ENCODE data around the gene GABRA4. TPM values are rescaled to one million over a fixed set of nuclear protein-coding genes. Genes with fewer than 3 reads are reported as not detected.
A peak's percentile ranks its signal among the peaks of the same experiment; 100 is the strongest.

The GABRA4 gene
- polyA plus RNA-seq, 1 of the 3 experiments (the other 2 are of a cell fraction), result not detected

DNA sequence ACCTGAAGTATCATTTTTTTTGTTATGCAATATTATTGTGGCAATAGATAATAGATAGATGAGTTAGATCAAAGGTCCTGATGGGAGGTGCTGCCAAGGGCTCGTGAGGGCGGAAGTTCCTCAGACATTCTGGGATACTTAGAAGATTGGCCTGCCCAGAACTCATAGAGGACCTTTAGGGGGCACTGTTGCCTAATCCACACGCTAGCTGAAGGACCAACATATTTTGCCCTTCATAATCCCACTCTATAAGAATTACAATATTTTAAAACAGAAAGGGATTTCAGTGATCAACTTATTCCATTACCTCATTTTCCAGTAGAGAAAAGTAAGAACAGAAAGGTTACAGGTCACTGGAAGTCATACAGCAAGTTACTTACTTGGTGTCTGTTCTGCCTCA lies 61.4 kb downstream of the GABRA4 start:
- Histone ChIP-seq H3K27me3 (ENCODE audit: insufficient read depth) (no peaks in the 10 kb centered on the region; the same call in 1 of the 2 replicates), H3K79me2 (ENCODE audit: insufficient read depth) (no peaks in the 10 kb centered on the region), H3K4me1 (ENCODE audit: control insufficient read depth in 1 of 2, insufficient read depth in 2 of 2, low read depth in 1 of 2, low read length in 1 of 2) (no peaks in the 10 kb centered on the region; a peak in 1 of 4 replicates), H3K36me3 (replicated peaks in 1 of 2; ENCODE audit: control insufficient read depth in 1 of 2, insufficient read depth in 2 of 2, low read length in 1 of 2) (no peaks in the 10 kb centered on the region), H3K4me2 (no peak overlapping the region), H3K9me2 (no peaks in the 10 kb centered on the region), H3K4me3 (ENCODE audit: low read depth in 2 of 2, low read length in 1 of 2) (no peak overlapping the region; a peak in 1 of 4 replicates), H3K9ac (no peak overlapping the region), H3F3A (replicated peaks; ENCODE audit: insufficient read depth) (no peaks in the 10 kb centered on the region), H4K20me1 (ENCODE audit: insufficient read depth) (no peaks in the 10 kb centered on the region), H3K27ac (ENCODE audit: low read depth in 2 of 2, low read length in 1 of 2) (no peak overlapping the region), H2AFZ (ENCODE audit: low read depth) (no peak overlapping the region), H3K9me3 (no peaks in the 10 kb centered on the region)
- POLR2A ChIA-PET, result no interaction called here
- CTCF ChIA-PET, result interaction anchor here (0.9 to 1.2 kb wide), 5 partner anchors 13 to 1002 kb away, joined by 3 to 4 read pairs (median 3); no protein-coding TSS in a partner anchor
- TF ChIP-seq TCF12 (IDR thresholded peaks at IDR 0.05) (no peak), TEAD4 (IDR thresholded peaks at IDR 0.05; ENCODE audit: borderline replicate concordance, insufficient read depth) (no peak), EP300 (IDR thresholded peaks at IDR 0.05; ENCODE audit: borderline replicate concordance in 1 of 2, low read depth in 1 of 2, low read length in 1 of 2) (no peak), TAF1 (IDR thresholded peaks at IDR 0.05; ENCODE audit: borderline replicate concordance, low read depth, low read length) (no peak), RAD21 (IDR thresholded peaks at IDR 0.05; ENCODE audit: low read length) (peak; percentile 61), SMC3 (IDR thresholded peaks at IDR 0.05; ENCODE audit: low read depth, low read length) (peak; percentile 27)
- TF ChIP-seq, protein P1, sequence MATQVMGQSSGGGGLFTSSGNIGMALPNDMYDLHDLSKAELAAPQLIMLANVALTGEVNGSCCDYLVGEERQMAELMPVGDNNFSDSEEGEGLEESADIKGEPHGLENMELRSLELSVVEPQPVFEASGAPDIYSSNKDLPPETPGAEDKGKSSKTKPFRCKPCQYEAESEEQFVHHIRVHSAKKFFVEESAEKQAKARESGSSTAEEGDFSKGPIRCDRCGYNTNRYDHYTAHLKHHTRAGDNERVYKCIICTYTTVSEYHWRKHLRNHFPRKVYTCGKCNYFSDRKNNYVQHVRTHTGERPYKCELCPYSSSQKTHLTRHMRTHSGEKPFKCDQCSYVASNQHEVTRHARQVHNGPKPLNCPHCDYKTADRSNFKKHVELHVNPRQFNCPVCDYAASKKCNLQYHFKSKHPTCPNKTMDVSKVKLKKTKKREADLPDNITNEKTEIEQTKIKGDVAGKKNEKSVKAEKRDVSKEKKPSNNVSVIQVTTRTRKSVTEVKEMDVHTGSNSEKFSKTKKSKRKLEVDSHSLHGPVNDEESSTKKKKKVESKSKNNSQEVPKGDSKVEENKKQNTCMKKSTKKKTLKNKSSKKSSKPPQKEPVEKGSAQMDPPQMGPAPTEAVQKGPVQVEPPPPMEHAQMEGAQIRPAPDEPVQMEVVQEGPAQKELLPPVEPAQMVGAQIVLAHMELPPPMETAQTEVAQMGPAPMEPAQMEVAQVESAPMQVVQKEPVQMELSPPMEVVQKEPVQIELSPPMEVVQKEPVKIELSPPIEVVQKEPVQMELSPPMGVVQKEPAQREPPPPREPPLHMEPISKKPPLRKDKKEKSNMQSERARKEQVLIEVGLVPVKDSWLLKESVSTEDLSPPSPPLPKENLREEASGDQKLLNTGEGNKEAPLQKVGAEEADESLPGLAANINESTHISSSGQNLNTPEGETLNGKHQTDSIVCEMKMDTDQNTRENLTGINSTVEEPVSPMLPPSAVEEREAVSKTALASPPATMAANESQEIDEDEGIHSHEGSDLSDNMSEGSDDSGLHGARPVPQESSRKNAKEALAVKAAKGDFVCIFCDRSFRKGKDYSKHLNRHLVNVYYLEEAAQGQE (IDR thresholded peaks at IDR 0.05; ENCODE audit: low read depth, low read length), result no peak
- TF ChIP-seq, protein P2, sequence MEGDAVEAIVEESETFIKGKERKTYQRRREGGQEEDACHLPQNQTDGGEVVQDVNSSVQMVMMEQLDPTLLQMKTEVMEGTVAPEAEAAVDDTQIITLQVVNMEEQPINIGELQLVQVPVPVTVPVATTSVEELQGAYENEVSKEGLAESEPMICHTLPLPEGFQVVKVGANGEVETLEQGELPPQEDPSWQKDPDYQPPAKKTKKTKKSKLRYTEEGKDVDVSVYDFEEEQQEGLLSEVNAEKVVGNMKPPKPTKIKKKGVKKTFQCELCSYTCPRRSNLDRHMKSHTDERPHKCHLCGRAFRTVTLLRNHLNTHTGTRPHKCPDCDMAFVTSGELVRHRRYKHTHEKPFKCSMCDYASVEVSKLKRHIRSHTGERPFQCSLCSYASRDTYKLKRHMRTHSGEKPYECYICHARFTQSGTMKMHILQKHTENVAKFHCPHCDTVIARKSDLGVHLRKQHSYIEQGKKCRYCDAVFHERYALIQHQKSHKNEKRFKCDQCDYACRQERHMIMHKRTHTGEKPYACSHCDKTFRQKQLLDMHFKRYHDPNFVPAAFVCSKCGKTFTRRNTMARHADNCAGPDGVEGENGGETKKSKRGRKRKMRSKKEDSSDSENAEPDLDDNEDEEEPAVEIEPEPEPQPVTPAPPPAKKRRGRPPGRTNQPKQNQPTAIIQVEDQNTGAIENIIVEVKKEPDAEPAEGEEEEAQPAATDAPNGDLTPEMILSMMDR (IDR thresholded peaks at IDR 0.05), result peak; percentile 77
- no peak for DNase-seq
- 9% methylated on average over 3 of the region's 3 CpGs for WGBS (ENCODE audit: low lambda C conversion rate)

DNA sequence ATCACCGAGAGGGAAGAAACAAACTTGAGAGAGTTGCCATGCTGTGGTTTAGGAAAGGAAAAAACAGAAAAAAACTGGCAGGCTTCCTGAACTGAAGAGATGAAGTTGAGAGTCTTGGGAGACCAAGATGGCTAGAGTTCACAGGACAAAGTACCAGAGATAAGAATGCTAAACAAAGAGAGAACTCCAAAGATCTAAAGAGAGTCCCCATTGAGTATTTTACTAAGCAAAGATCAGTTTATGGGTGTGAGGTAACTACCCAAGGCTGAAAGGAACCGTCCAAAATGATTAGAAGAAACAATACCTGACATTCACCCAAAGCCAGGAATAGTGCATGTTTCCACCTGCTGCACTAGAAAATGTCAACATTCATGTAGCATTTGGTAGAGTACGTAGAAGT lies 62.5 kb downstream of the GABRA4 start:
- Histone ChIP-seq H3K9me3 (no peaks in the 10 kb centered on the region), H3K27me3 (ENCODE audit: insufficient read depth) (no peaks in the 10 kb centered on the region; the same call in 1 of the 2 replicates), H3K9ac (no peak overlapping the region), H4K20me1 (ENCODE audit: insufficient read depth) (no peaks in the 10 kb centered on the region), H3K79me2 (ENCODE audit: insufficient read depth) (no peaks in the 10 kb centered on the region), H2AFZ (ENCODE audit: low read depth) (no peak overlapping the region), H3K9me2 (no peaks in the 10 kb centered on the region), H3K27ac (ENCODE audit: low read depth in 2 of 2, low read length in 1 of 2) (no peak overlapping the region), H3F3A (replicated peaks; ENCODE audit: insufficient read depth) (no peaks in the 10 kb centered on the region), H3K4me3 (ENCODE audit: low read depth in 2 of 2, low read length in 1 of 2) (no peak overlapping the region), H3K36me3 (replicated peaks in 1 of 2; ENCODE audit: control insufficient read depth in 1 of 2, insufficient read depth in 2 of 2, low read length in 1 of 2) (no peaks in the 10 kb centered on the region), H3K4me1 (ENCODE audit: control insufficient read depth in 1 of 2, insufficient read depth in 2 of 2, low read depth in 1 of 2, low read length in 1 of 2) (no peaks in the 10 kb centered on the region; a peak in 1 of 4 replicates), H3K4me2 (no peak overlapping the region)
- POLR2A ChIA-PET, result no interaction called here
- under 1% methylated on average over 3 of the region's 3 CpGs for WGBS (ENCODE audit: low lambda C conversion rate)
- CTCF ChIA-PET, result interaction anchor here (1.0 kb wide), 1 partner anchor 12 kb away, joined by 3 read pairs; no protein-coding TSS in a partner anchor
- TF ChIP-seq, protein P3, sequence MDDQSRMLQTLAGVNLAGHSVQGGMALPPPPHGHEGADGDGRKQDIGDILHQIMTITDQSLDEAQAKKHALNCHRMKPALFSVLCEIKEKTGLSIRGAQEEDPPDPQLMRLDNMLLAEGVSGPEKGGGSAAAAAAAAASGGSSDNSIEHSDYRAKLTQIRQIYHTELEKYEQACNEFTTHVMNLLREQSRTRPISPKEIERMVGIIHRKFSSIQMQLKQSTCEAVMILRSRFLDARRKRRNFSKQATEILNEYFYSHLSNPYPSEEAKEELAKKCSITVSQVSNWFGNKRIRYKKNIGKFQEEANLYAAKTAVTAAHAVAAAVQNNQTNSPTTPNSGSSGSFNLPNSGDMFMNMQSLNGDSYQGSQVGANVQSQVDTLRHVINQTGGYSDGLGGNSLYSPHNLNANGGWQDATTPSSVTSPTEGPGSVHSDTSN (IDR thresholded peaks at IDR 0.05), result no peak
- TF ChIP-seq RAD21 (IDR thresholded peaks at IDR 0.05; ENCODE audit: low read length) (no peak), TEAD4 (IDR thresholded peaks at IDR 0.05; ENCODE audit: borderline replicate concordance, insufficient read depth) (no peak), RFX5 (IDR thresholded peaks at IDR 0.05; ENCODE audit: low read length) (no peak), POLR2AphosphoS5 (IDR thresholded peaks at IDR 0.05; ENCODE audit: low read depth, low read length) (no peak), FOSL2 (IDR thresholded peaks at IDR 0.05; ENCODE audit: borderline replicate concordance, low read depth) (no peak), CHD2 (IDR thresholded peaks at IDR 0.05; ENCODE audit: low read length, partially characterized antibody) (no peak), NFIC (IDR thresholded peaks at IDR 0.05; ENCODE audit: borderline replicate concordance) (no peak)
- TF ChIP-seq, protein P4, sequence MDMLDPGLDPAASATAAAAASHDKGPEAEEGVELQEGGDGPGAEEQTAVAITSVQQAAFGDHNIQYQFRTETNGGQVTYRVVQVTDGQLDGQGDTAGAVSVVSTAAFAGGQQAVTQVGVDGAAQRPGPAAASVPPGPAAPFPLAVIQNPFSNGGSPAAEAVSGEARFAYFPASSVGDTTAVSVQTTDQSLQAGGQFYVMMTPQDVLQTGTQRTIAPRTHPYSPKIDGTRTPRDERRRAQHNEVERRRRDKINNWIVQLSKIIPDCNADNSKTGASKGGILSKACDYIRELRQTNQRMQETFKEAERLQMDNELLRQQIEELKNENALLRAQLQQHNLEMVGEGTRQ (IDR thresholded peaks at IDR 0.05; ENCODE audit: borderline replicate concordance, low read depth, low read length), result no peak
- TF ChIP-seq, protein P5, sequence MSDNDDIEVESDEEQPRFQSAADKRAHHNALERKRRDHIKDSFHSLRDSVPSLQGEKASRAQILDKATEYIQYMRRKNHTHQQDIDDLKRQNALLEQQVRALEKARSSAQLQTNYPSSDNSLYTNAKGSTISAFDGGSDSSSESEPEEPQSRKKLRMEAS (IDR thresholded peaks at IDR 0.05; ENCODE audit: low read depth), result no peak
- no peak for DNase-seq

Data from SK-N-SH (cell line).